Kidney epithelial cell (primary cell): ENCODE measurements around the gene E2F6. TPM values are rescaled to one million over a fixed set of nuclear protein-coding genes. Genes with fewer than 3 reads are reported as not detected.

ENCODE experiments used
- DNase-seq: peaks from one replicate; pipeline ENCODE4 v3.0.0-alpha.2; 2010; ENCODE audit warnings: low read depth
- H3K27me3 ChIP-seq: 2 replicates; pipeline ENCODE4 v1.6.0; 2011; ENCODE audit warnings: low read length; ENCODE audit not compliant: control insufficient read depth, insufficient read depth
- H3K36me3 ChIP-seq: 2 replicates; pipeline ENCODE4 v1.5.1; 2011; ENCODE audit warnings: low read length; ENCODE audit not compliant: control insufficient read depth, insufficient read depth
- H3K4me3 ChIP-seq: 2 replicates; pipeline ENCODE4 v1.5.1; 2011; ENCODE audit warnings: low read depth, mild to moderate bottlenecking, control low read depth, low read length
- CTCF ChIP-seq: IDR thresholded peaks from 2 replicates; pipeline ENCODE4 v1.5.1; 2011; ENCODE audit warnings: mild to moderate bottlenecking, moderate library complexity, low read length, control low read depth, inconsistent platforms; ENCODE audit not compliant: insufficient read depth, poor library complexity, severe bottlenecking
- total RNA-seq: library from RNA; depleted of rRNA; stranded (reverse); fragments of >200 nt; gene quantifications from 2 replicates; pipeline ENCODE4 v1.2.3, GENCODE V29; 2015

The E2F6 gene
- total RNA-seq, 1 donor from 2014 or later: 15.0 TPM

DNA sequence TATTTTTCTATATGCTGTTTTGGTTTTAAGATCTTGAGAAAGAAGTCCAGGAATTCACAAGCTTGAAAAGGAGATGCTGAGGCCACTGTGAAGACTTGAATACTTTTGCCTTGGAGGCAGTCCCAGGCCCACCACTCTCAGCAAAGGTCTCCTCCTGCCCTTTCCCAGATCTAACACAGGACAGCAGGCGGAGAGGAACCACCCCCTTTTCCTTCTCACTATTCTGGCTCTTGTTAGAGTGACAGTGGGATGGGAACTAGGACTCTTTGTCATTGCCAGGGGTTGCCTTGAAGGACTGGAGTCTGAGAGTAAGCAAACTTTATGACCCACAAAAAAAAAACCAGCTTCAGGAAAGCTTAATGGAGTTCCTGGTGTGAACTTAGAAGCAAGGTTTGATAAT is 54.7 kb downstream of the E2F6 start:
- no peak overlapping the region for H3K4me3 ChIP-seq
- no peak for TF ChIP-seq CTCF
- no peaks in the 10 kb centered on the region for H3K27me3 ChIP-seq
- DNase-seq: no peak
- no peaks in the 10 kb centered on the region for H3K36me3 ChIP-seq

- no peak overlapping the region for H3K4me3 ChIP-seq
- H3K27me3 ChIP-seq: no peaks in the 10 kb centered on the region
- no peak for DNase-seq
- H3K36me3 ChIP-seq: no peaks in the 10 kb centered on the region
- TF ChIP-seq CTCF: no peak
These were observed 55.9 kb downstream of the E2F6 start for GRCh38 chr2:11410101-11410500.

- H3K36me3 ChIP-seq: no peaks in the 10 kb centered on the region
- H3K4me3 ChIP-seq: no peak overlapping the region
- no peak for TF ChIP-seq CTCF
- no peaks in the 10 kb centered on the region for H3K27me3 ChIP-seq
- DNase-seq: no peak
These were observed 56.4 kb downstream of the E2F6 start for GRCh38 chr2:11409572-11409959.

- Histone ChIP-seq H3K4me3 (no peak overlapping the region), H3K36me3 (no peaks in the 10 kb centered on the region), H3K27me3 (no peaks in the 10 kb centered on the region)
- no peak for DNase-seq
- no peak for TF ChIP-seq CTCF
These were observed 56.9 kb downstream of the E2F6 start for GRCh38 chr2:11408959-11409571.

GRCh38 chr2:11407413-11407812 is 58.5 kb downstream of the E2F6 start:
- Histone ChIP-seq H3K4me3 (no peak overlapping the region), H3K27me3 (no peaks in the 10 kb centered on the region), H3K36me3 (no peaks in the 10 kb centered on the region)
- no peak for DNase-seq
- no peak for TF ChIP-seq CTCF

DNA sequence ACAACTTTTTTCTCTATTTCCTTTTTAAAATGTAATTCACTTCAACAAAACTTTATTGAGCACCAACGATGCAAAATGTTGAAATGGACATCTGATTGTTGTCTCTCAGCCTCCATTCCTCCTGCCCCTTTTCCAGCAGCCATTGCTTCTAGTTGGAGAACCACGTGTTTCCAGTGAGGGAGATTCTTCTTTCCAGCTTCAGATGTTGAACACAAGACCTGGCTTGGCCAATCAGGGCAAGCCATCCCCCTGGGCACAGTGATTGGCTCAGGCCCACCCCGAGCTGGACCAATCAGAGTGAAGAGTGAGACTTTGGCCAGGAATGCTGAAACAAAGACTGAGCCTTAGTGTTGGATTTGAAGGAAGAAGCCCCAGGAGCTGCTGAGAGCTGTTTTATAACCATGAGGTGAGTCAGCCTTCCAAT is 59.0 kb downstream of the E2F6 start:
- Histone ChIP-seq H3K4me3 (no peak overlapping the region), H3K27me3 (no peaks in the 10 kb centered on the region), H3K36me3 (no peaks in the 10 kb centered on the region)
- peak; percentile 25 for DNase-seq
- TF ChIP-seq CTCF: no peak
